ENCODE data around the gene GNG2. TPM values are rescaled to one million over a fixed set of nuclear protein-coding genes. Genes with fewer than 3 reads are reported as not detected.

Gene GNG2
- total RNA-seq, 1 experiment from 2014 or later: 8.6 TPM

DNA sequence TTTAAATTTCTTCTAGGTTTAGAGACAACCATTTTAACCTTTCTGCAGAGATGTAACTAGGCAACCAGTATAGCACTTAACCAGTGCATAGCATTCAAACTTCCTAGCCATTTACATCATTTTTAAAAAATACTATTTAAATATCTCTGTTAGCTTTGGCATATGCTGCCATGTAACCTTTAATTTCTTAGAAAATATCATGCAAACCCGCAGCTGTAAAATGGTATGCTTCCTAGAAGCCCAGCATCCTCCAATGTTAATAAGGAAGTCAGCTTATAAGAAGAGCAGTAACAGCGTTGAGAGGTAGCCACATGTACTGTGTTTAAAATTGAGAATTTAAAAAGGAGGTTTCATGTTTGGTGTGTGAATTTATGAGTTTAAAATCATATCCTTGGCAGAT is 22.8 kb downstream of the GNG2 start:
- ChIA-PET POLR2A (interaction anchor here (0.5 kb wide), 1 partner anchor 529 kb away, joined by 3 read pairs; no protein-coding TSS in a partner anchor), CTCF (no interaction called here)
- Mint-ChIP-seq H3K4me1 (ENCODE audit: low read depth, unreplicated experiment) (peaks cover 15% of the 10 kb centered on the region), H3K4me3 (ENCODE audit: unreplicated experiment) (no peak overlapping the region), H3K9me3 (ENCODE audit: unreplicated experiment) (no peaks in the 10 kb centered on the region), H3K27ac (ENCODE audit: unreplicated experiment) (no peak overlapping the region), H3K36me3 (ENCODE audit: insufficient read depth, unreplicated experiment) (no peaks in the 10 kb centered on the region), H3K27me3 (ENCODE audit: insufficient read depth, unreplicated experiment) (no peaks in the 10 kb centered on the region)
- DNase-seq: no peak
- Histone ChIP-seq H3K9me3 (0 out of 2 replicates have a peak, but pooled peaks cover 4% of the 10 kb centered on the region), H3K4me3 (ENCODE audit: low read depth, low read length) (no peak overlapping the region), H3K27me3 (replicated peaks; ENCODE audit: control insufficient read depth, insufficient read depth, low read length) (no peaks in the 10 kb centered on the region), H3K36me3 (ENCODE audit: control insufficient read depth, insufficient read depth, low read length) (no peaks in the 10 kb centered on the region), H3K4me1 (peaks cover 23% of the 10 kb centered on the region)
- intact Hi-C loops (cut with micrococcal nuclease; ENCODE audit: unreplicated experiment): no loop called here
- BruUV-seq (replicated peaks): no TSS peak
- TF ChIP-seq, protein P1, sequence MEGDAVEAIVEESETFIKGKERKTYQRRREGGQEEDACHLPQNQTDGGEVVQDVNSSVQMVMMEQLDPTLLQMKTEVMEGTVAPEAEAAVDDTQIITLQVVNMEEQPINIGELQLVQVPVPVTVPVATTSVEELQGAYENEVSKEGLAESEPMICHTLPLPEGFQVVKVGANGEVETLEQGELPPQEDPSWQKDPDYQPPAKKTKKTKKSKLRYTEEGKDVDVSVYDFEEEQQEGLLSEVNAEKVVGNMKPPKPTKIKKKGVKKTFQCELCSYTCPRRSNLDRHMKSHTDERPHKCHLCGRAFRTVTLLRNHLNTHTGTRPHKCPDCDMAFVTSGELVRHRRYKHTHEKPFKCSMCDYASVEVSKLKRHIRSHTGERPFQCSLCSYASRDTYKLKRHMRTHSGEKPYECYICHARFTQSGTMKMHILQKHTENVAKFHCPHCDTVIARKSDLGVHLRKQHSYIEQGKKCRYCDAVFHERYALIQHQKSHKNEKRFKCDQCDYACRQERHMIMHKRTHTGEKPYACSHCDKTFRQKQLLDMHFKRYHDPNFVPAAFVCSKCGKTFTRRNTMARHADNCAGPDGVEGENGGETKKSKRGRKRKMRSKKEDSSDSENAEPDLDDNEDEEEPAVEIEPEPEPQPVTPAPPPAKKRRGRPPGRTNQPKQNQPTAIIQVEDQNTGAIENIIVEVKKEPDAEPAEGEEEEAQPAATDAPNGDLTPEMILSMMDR (IDR thresholded peaks at IDR 0.05; ENCODE audit: insufficient read depth in 1 of 2, low read depth in 1 of 2, low read length in 1 of 2, severe bottlenecking in 1 of 2, unreplicated experiment in 1 of 2): no peak

DNA sequence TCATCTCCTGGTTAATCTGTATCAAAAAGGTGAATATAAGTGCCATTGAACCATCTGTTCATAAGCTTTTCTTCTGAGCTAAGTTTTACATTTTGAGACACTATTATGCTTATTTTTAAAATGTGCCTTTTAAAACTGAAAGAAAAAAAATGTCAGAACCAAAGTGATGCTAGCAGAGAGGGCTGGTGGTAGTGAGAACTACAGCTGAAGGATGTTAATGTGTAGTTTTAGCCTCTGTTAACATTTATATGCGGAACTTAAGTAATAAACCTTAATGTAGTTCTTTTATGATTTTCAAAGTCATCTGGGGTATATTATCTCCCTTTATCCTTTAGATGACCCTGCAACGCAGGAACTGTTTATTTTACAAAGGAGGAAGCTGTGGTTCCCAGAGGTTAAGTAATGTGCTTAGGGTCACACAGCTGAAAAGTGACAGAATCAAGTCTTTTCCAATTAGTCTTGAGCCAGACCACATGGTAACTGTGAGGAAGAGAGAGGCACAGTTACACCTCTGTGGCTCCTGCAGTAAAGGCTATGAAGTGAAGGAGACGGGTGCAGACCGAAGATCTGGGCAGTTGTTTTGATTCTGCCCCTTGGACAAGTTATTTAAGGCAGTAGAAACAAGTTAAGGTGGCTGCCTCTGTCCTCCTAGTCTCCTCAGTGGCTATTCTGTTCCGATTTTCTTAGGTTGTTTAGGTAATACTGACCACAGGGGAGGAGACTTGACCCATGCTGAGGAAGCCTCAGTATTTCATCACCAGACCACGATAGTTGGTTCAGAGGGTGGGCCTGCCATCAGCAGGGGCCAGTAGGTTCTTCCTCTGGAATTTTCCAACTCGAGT is 23.9 kb downstream of the GNG2 start:
- intact Hi-C loops (cut with micrococcal nuclease; ENCODE audit: unreplicated experiment): no loop called here
- no peak overlapping the region for H3K4me3 Mint-ChIP-seq (ENCODE audit: unreplicated experiment)
- ChIA-PET CTCF (no interaction called here), POLR2A (interaction anchor here (0.6 kb wide), 1 partner anchor 971 kb away, joined by 3 read pairs; no protein-coding TSS in a partner anchor)
- Histone ChIP-seq H3K4me1 (peaks cover 13% of the 10 kb centered on the region), H3K36me3 (ENCODE audit: control insufficient read depth, insufficient read depth, low read length) (no peaks in the 10 kb centered on the region), H3K9me3 (0 out of 2 replicates have a peak, but pooled peaks cover under 1% of the 10 kb centered on the region), H3K4me3 (ENCODE audit: low read depth, low read length) (no peak overlapping the region), H3K27me3 (replicated peaks; ENCODE audit: control insufficient read depth, insufficient read depth, low read length) (no peaks in the 10 kb centered on the region)
- H3K36me3 Mint-ChIP-seq (ENCODE audit: insufficient read depth, unreplicated experiment): no peaks in the 10 kb centered on the region
- BruUV-seq (replicated peaks): no TSS peak
- DNase-seq: no peak
- H3K9me3 Mint-ChIP-seq (ENCODE audit: unreplicated experiment): no peaks in the 10 kb centered on the region
- no peak overlapping the region for H3K27ac Mint-ChIP-seq (ENCODE audit: unreplicated experiment)
- peaks cover 6% of the 10 kb centered on the region for H3K4me1 Mint-ChIP-seq (ENCODE audit: low read depth, unreplicated experiment)
- no peaks in the 10 kb centered on the region for H3K27me3 Mint-ChIP-seq (ENCODE audit: insufficient read depth, unreplicated experiment)
- TF ChIP-seq, protein P1 (IDR thresholded peaks at IDR 0.05; ENCODE audit: insufficient read depth in 1 of 2, low read depth in 1 of 2, low read length in 1 of 2, severe bottlenecking in 1 of 2, unreplicated experiment in 1 of 2): no peak

DNA sequence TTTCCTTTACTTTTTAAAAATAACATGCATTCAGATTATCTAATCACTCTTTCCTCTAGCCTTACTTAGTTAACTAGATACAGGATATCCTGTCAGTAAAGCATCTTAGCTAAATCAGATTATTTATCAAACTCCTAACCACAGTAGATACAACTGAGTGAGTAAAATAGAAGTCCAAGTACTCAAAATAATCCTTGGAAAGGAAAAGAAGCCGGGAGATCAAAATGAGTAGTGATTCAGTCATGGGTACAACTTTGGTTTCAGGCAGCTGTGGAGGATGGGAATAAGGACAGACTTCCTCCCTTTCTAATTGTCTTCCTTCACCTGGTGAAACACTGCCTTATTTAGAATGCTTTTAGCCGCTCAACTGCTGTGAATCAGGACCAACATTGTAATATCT is 29.4 kb downstream of the GNG2 start:
- H3K27me3 ChIP-seq (replicated peaks; ENCODE audit: control insufficient read depth, insufficient read depth, low read length): no peaks in the 10 kb centered on the region
- no peak overlapping the region for H3K4me3 ChIP-seq (ENCODE audit: low read depth, low read length)
- Mint-ChIP-seq H3K36me3 (ENCODE audit: insufficient read depth, unreplicated experiment) (no peaks in the 10 kb centered on the region), H3K27ac (ENCODE audit: unreplicated experiment) (no peak overlapping the region), H3K27me3 (ENCODE audit: insufficient read depth, unreplicated experiment) (no peaks in the 10 kb centered on the region), H3K4me1 (ENCODE audit: low read depth, unreplicated experiment) (no peaks in the 10 kb centered on the region), H3K4me3 (ENCODE audit: unreplicated experiment) (no peak overlapping the region), H3K9me3 (ENCODE audit: unreplicated experiment) (no peaks in the 10 kb centered on the region)
- H3K9me3 ChIP-seq: no peaks in the 10 kb centered on the region
- CTCF ChIA-PET: no interaction called here
- H3K4me1 ChIP-seq: no peaks in the 10 kb centered on the region
- intact Hi-C loops (cut with micrococcal nuclease; ENCODE audit: unreplicated experiment): no loop called here
- TF ChIP-seq, protein P1 (IDR thresholded peaks at IDR 0.05; ENCODE audit: insufficient read depth in 1 of 2, low read depth in 1 of 2, low read length in 1 of 2, severe bottlenecking in 1 of 2, unreplicated experiment in 1 of 2): no peak
- DNase-seq: no peak
- POLR2A ChIA-PET: no interaction called here
- H3K36me3 ChIP-seq (ENCODE audit: control insufficient read depth, insufficient read depth, low read length): no peaks in the 10 kb centered on the region
- no TSS peak for BruUV-seq (replicated peaks)

Measured in Caco-2 (cell line).